ENCODE results near the gene DRD3. TPM values are rescaled to one million over a fixed set of nuclear protein-coding genes. Genes with fewer than 3 reads are reported as not detected.

The DRD3 gene
- not detected in 5 replicates for total RNA-seq (2022; extraction: Qiagen RNA extraction; ENCODE audit: low read depth)

DNA sequence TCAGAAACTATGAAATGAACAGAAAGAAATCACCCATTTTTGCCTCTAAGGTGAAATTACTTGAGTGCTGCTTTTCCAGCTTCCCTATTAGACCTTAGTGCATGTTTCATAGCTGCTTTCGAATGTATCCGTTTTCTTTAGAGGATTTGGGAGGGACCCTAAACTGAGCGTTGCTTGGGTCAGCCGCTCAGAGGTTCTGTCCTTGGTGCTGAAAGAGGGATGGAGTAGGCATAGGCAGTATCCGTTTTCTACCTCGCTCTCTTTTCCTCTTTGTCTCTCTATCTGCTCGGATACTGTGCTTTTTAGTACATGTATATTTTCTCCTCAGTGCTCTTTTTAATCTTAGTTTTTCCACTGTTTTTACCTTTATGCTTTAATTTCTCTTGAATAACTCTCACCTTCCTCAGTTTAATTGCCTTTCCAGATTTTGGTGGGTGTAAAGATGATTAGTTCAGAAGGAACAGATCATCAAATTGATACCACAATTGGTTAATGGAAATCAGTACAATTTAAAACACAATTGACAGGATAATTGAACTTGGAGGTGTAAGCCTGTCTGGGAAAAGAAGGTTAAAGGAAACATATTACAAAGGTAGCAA is at the start of gene DRD3:
Gene DRD3, minus strand, starts transcription at position 283 of the 599 bp plus-strand sequence. CDS start 7,060 bp downstream, outside the sequence.

Other genes with a start within 250 kb of the DRD3 start
- 3.3 to 3.6 TPM (median 3.5 TPM) in 5 replicates for gene ZDHHC23, start 231.0 kb downstream of the DRD3 start, total RNA-seq (2022; extraction: Qiagen RNA extraction; ENCODE audit: low read depth)
- 1.4 to 3.5 TPM (median 1.7 TPM) in 5 replicates for gene CCDC191, start 122.5 kb downstream of the DRD3 start, total RNA-seq (2022; extraction: Qiagen RNA extraction; ENCODE audit: low read depth)
- 24.1 to 31.4 TPM (median 26.4 TPM) in 5 replicates for gene QTRT2, start 122.3 kb downstream of the DRD3 start, total RNA-seq (2022; extraction: Qiagen RNA extraction; ENCODE audit: low read depth)
- gene ZNF80, start 58.5 kb upstream of the DRD3 start, total RNA-seq (2022; extraction: Qiagen RNA extraction; ENCODE audit: low read depth) = not detected in 5 replicates
- not detected in 5 replicates for gene TIGIT, start 115.0 kb upstream of the DRD3 start, total RNA-seq (2022; extraction: Qiagen RNA extraction; ENCODE audit: low read depth)

All from A549 treated with CpdA at 1 μM for 4 hours (cell line).